ENCODE results near the gene DERA.
A peak's percentile ranks its signal among the peaks of the same experiment; 100 is the strongest.
"Not testable (repeated sequence)": the region's sequence is repeated elsewhere in the genome, so short reads cannot be mapped to it uniquely, and the experiment has no call there.

Gene DERA

GRCh38 chr12:15910864-15911721 is at the start of gene DERA:
Gene DERA, plus strand, starts transcription at chr12:15911332. Its CDS starts 52 bp downstream, at chr12:15911384.
- DNase-seq (ENCODE audit: low spot score), result peak; percentile 78

GRCh38 chr12:15861404-15861803 is 49.7 kb upstream of the DERA start:
- TF ChIP-seq CTCF (IDR thresholded peaks at IDR 0.05; ENCODE audit: extremely low read depth, missing control alignments), result no peak
- no peak for DNase-seq (ENCODE audit: low spot score)

More at GRCh38 chr12:15910864-15911721, at the start of gene DERA:
- TF ChIP-seq CTCF (IDR thresholded peaks at IDR 0.05; ENCODE audit: extremely low read depth, missing control alignments), result no peak

- DNase-seq (ENCODE audit: low spot score), result no peak
- no peak for TF ChIP-seq CTCF (IDR thresholded peaks at IDR 0.05; ENCODE audit: extremely low read depth, missing control alignments)
Measured at GRCh38 chr12:15862840-15863239, 48.3 kb upstream of the DERA start.

GRCh38 chr12:15863372-15863771 is 47.8 kb upstream of the DERA start:
- no peak for TF ChIP-seq CTCF (IDR thresholded peaks at IDR 0.05; ENCODE audit: extremely low read depth, missing control alignments)
- no peak for DNase-seq (ENCODE audit: low spot score)

- no peak for TF ChIP-seq CTCF (IDR thresholded peaks at IDR 0.05; ENCODE audit: extremely low read depth, missing control alignments)
- peak; percentile 17 for DNase-seq (ENCODE audit: low spot score)
Measured at GRCh38 chr12:15863984-15864383, 47.1 kb upstream of the DERA start.

- no peak for TF ChIP-seq CTCF (IDR thresholded peaks at IDR 0.05; ENCODE audit: extremely low read depth, missing control alignments)
- DNase-seq (ENCODE audit: low spot score), result no peak
Measured at GRCh38 chr12:15868186-15868585, 42.9 kb upstream of the DERA start.

GRCh38 chr12:15873556-15873955 is 37.6 kb upstream of the DERA start:
- DNase-seq (ENCODE audit: low spot score), result no peak
- TF ChIP-seq CTCF (IDR thresholded peaks at IDR 0.05; ENCODE audit: extremely low read depth, missing control alignments), result no peak

GRCh38 chr12:15874556-15875145 is 36.5 kb upstream of the DERA start:
- not testable (repeated sequence) for DNase-seq (ENCODE audit: low spot score)
